Upper lobe of left lung (tissue), 6 donors: ENCODE measurements around the gene IGFLR1. TPM values are rescaled to one million over a fixed set of nuclear protein-coding genes. Genes with fewer than 3 reads are reported as not detected.

Experiments used
- ATAC-seq, 2 donors: fragments of 200-7000 bp; cut with Tn5 transposase; one replicate each; pipeline ENCODE4 v1.9.1; 2022; ENCODE audit warnings: mild to moderate bottlenecking in 2 of 2, moderate library complexity in 2 of 2; ENCODE audit not compliant: low FRiP score in 2 of 2
- DNase-seq, 2 donors: peaks; one replicate each; pipeline ENCODE4 v3.0.0-alpha.2; 2019 to 2020
- H3K27ac ChIP-seq, 4 donors: fragments of 200-600 bp; sonication (generic); one replicate each; pipeline ENCODE4 v1.5.1; 2016 to 2019
- H3K27me3 ChIP-seq, 4 donors: fragments of 200-600 bp; sonication (generic); one replicate each; pipeline ENCODE4 v1.5.1; 2017 to 2019
- H3K36me3 ChIP-seq, 4 donors: fragments of 200-600 bp; sonication (generic); one replicate each; pipeline ENCODE4 v1.5.1; 2016 to 2019
- H3K4me1 ChIP-seq, 4 donors: fragments of 200-600 bp; sonication (generic); one replicate each; pipeline ENCODE4 v1.5.1; 2018 to 2019
- H3K4me3 ChIP-seq, 4 donors: fragments of 200-600 bp; sonication (generic); one replicate each; pipeline ENCODE4 v1.5.1; 2017 to 2019; ENCODE audit warnings: mild to moderate bottlenecking in 2 of 4, moderate library complexity in 1 of 4
- H3K9me3 ChIP-seq, 4 donors: fragments of 200-600 bp; sonication (generic); one replicate each; pipeline ENCODE4 v1.5.1; 2018 to 2019
- CTCF ChIP-seq, 6 experiments: fragments of 450-650 bp in 4 of 6; fragments of 200-600 bp in 2 of 6; sonication (generic) in 2 of 6; IDR thresholded peaks; one replicate each; pipeline ENCODE4 v1.5.1; 2016 to 2019; ENCODE audit warnings: antibody characterized with exemption in 6 of 6
- EP300 ChIP-seq, 4 donors: sonication (generic); formaldehyde crosslinking; IDR thresholded peaks; one replicate each; pipeline ENCODE4 v1.5.1; 2017; ENCODE audit warnings: antibody characterized with exemption in 4 of 4, control low read depth in 2 of 4
- POLR2A ChIP-seq, 4 donors: fragments of 450-650 bp; IDR thresholded peaks; one replicate each; pipeline ENCODE4 v1.5.1; 2016 to 2017; ENCODE audit warnings: antibody characterized with exemption in 4 of 4, mild to moderate bottlenecking in 2 of 4
- POLR2AphosphoS5 ChIP-seq, 2 donors: sonication (generic); formaldehyde crosslinking; IDR thresholded peaks; one replicate each; pipeline ENCODE4 v1.5.1; 2017; ENCODE audit warnings: antibody characterized with exemption in 2 of 2
- WGBS, 2 donors: methylation state at CpG; one replicate each; pipeline ENCODE4 v1.1.5; 2017 to 2018; 5-methylcytosine and 5-hydroxymethylcytosine counted together
- total RNA-seq, 6 donors: library from RNA; depleted of rRNA in 4 of 6; stranded (reverse); fragments of >200 nt in 4 of 6; gene quantifications; one replicate each; pipeline versions ENCODE4 v1.1.0 to v1.2.1, GENCODE V29; 2016 to 2021
- donor health status: DM: no; HTN: no; CAD: no; lungs with moderate emphysema.
- donor health status: DM: no; HTN: yes; CAD: no; lungs with severe emphysema.

The IGFLR1 gene
- total RNA-seq, 6 donors from 2014 or later: 6.4 to 28.4 (median 18.8) TPM

- no peak for ATAC-seq
- Histone ChIP-seq H3K27me3 (no peaks in the 10 kb centered on the region), H3K4me3 (no peak overlapping the region), H3K9me3 (no peaks in the 10 kb centered on the region), H3K36me3 (no peaks in the 10 kb centered on the region), H3K4me1 (no peaks in the 10 kb centered on the region), H3K27ac (no peak overlapping the region)
- DNase-seq: no peak
- 64 to 73% methylated on average over 4 of the region's 4 CpGs for WGBS, 2 donors
- TF ChIP-seq POLR2A (IDR thresholded peaks at IDR 0.05): no peak
- TF ChIP-seq POLR2AphosphoS5 (IDR thresholded peaks at IDR 0.05): no peak
- no peak for TF ChIP-seq EP300 (IDR thresholded peaks at IDR 0.05)
- no peak for TF ChIP-seq CTCF (IDR thresholded peaks at IDR 0.05)
Measured at GRCh38 chr19:35689836-35690235, 52.4 kb downstream of the IGFLR1 start.

Other genes with a start within 250 kb of the IGFLR1 start
- 100 to 1,000 TPM in 3 of 6 donors, 10 to 100 TPM in 3; 64.9 to 127 (median 101) TPM for gene DMKN, start 228.8 kb downstream of the IGFLR1 start, total RNA-seq
- gene SBSN, start 214.1 kb downstream of the IGFLR1 start, total RNA-seq: not detected
- not detected for gene GAPDHS, start 209.0 kb downstream of the IGFLR1 start, total RNA-seq
- 10 to 100 TPM; 25.1 to 94.2 (median 71.2) TPM for gene TMEM147, start 196.8 kb downstream of the IGFLR1 start, total RNA-seq
- not detected for gene ATP4A, start 178.8 kb downstream of the IGFLR1 start, total RNA-seq
- not detected for gene PMIS2, start 156.3 kb downstream of the IGFLR1 start, total RNA-seq
- 10 to 100 TPM in 4 of 6 donors, 1 to 10 TPM in 2; 5.6 to 32.5 (median 11.3) TPM for gene HAUS5, start 129.7 kb downstream of the IGFLR1 start, total RNA-seq
- 10 to 100 TPM; 37.7 to 80.3 (median 71.3) TPM for gene RBM42, start 113.4 kb downstream of the IGFLR1 start, total RNA-seq
- gene ETV2, start 100.7 kb downstream of the IGFLR1 start, total RNA-seq: 1 to 10 TPM in 3 of 6 donors, under 1 TPM in 1, not detected in 2; 0.83 to 8.0 (median 1.8) TPM
- 100 to 1,000 TPM in 5 of 6 donors, 10 to 100 TPM in 1; 90.1 to 290 (median 235) TPM for gene COX6B1, start 94.1 kb downstream of the IGFLR1 start, total RNA-seq
- not detected for gene UPK1A, start 75.9 kb downstream of the IGFLR1 start, total RNA-seq
- under 1 TPM in 3 of 6 donors, not detected in 3; 0.20 to 0.55 (median 0.30) TPM for gene ZBTB32, start 37.9 kb downstream of the IGFLR1 start, total RNA-seq
- gene KMT2B, start 24.4 kb downstream of the IGFLR1 start, total RNA-seq: 10 to 100 TPM; 23.3 to 70.2 (median 37.3) TPM
- gene U2AF1L4, start 3.0 kb upstream of the IGFLR1 start, total RNA-seq: 100 to 1,000 TPM in 1 of 6 donors, 10 to 100 TPM in 4, 1 to 10 TPM in 1; 8.5 to 157 (median 22.0) TPM
- 10 to 100 TPM; 43.4 to 60.9 (median 54.5) TPM for gene PSENEN, start 3.2 kb upstream of the IGFLR1 start, total RNA-seq
- gene LIN37, start 6.1 kb upstream of the IGFLR1 start, total RNA-seq: 10 to 100 TPM in 3 of 6 donors, 1 to 10 TPM in 3; 4.0 to 16.9 (median 10.9) TPM
- gene HSPB6, start 14.6 kb upstream of the IGFLR1 start, total RNA-seq: 10 to 100 TPM in 4 of 6 donors, 1 to 10 TPM in 2; 4.2 to 46.2 (median 18.4) TPM
- gene PROSER3, start 15.7 kb upstream of the IGFLR1 start, total RNA-seq: 10 to 100 TPM; 13.8 to 32.5 (median 19.5) TPM
- 100 to 1,000 TPM in 1 of 6 donors, 10 to 100 TPM in 3, 1 to 10 TPM in 2; 5.9 to 109 (median 14.5) TPM for gene ARHGAP33, start 33.1 kb upstream of the IGFLR1 start, total RNA-seq
- gene PRODH2, start 70.4 kb upstream of the IGFLR1 start, total RNA-seq: not detected
- gene NPHS1, start 110.1 kb upstream of the IGFLR1 start, total RNA-seq: not detected
- gene KIRREL2, start 114.5 kb upstream of the IGFLR1 start, total RNA-seq: under 1 TPM in 1 of 6 donors, not detected in 5; 0.07 TPM
- 10 to 100 TPM in 1 of 6 donors, 1 to 10 TPM in 4, not detected in 1; 1.5 to 22.8 (median 5.2) TPM for gene APLP1, start 126.1 kb upstream of the IGFLR1 start, total RNA-seq
- 10 to 100 TPM in 5 of 6 donors, 1 to 10 TPM in 1; 8.8 to 65.0 (median 23.6) TPM for gene NFKBID, start 158.1 kb upstream of the IGFLR1 start, total RNA-seq
- gene HCST, start 160.1 kb upstream of the IGFLR1 start, total RNA-seq: 10 to 100 TPM in 5 of 6 donors, not detected in 1; 10.2 to 40.8 (median 19.9) TPM
- 100 to 1,000 TPM; 131 to 532 (median 345) TPM for gene TYROBP, start 165.8 kb upstream of the IGFLR1 start, total RNA-seq
- 10 to 100 TPM in 4 of 6 donors, 1 to 10 TPM in 2; 6.3 to 17.2 (median 11.8) TPM for gene LRFN3, start 193.9 kb upstream of the IGFLR1 start, total RNA-seq